ENCODE measurements around the gene ATP8A2.

ATP8A2 gene

DNA sequence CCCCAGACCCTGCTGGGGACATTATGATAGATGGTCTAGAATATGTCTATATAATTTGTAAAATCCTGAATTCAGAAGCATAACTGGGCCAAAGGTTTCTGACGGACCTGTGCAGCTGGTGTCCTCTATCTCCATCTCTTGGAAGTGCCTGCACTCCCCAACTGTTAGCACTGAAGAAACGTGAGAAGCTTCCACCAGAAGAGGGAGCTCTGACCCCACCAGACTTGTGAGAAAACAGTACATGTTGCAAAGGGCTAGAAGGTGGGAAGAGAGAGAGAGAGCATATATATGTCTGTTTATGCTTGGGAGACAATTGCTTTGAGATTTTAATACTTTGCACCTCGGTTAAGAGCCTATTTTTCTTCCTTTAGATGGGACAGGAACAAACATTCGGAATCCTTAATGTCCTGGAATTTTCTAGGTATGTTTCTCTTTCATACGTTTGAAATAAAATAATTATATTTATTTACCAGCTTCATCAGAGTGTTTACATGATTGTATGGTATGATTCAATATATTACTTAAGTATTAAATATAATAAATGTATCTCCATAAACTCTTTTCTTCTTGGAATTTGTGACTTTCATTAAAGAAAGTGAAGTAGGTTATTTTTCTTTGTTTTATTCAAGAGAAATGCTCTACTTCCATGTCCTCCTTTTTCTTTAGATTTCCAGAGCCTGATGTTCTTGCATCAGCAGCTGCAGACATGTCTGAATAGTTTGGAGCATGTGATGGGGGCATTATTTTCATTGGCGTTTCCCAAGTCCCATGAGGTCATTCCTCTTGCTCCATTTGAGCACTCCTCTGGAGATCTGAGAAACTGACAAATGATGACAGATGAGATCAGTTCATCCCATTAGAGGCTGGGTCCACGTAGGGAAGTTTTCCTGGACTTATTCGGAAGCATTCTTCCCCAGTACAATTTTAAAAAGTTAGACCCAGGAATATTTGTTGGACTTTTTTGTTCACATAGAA is 202.9 kb downstream of the ATP8A2 start:
- H3K4me1 ChIP-seq (ENCODE audit: insufficient read depth, low read length), result no peaks in the 10 kb centered on the region
- H3K9ac ChIP-seq (ENCODE audit: low read depth, low read length), result no peak overlapping the region
- H3K36me3 ChIP-seq (ENCODE audit: insufficient read depth, low read length), result no peaks in the 10 kb centered on the region; the same call in 1 of the 2 replicates
- H3K9me3 ChIP-seq (ENCODE audit: control insufficient read depth, insufficient read depth, low read length), result no peaks in the 10 kb centered on the region

- Histone ChIP-seq H3K9me3 (ENCODE audit: control insufficient read depth, insufficient read depth, low read length) (no peaks in the 10 kb centered on the region), H3K4me1 (ENCODE audit: insufficient read depth, low read length) (no peaks in the 10 kb centered on the region), H3K36me3 (ENCODE audit: insufficient read depth, low read length) (no peaks in the 10 kb centered on the region; the same call in 1 of the 2 replicates), H3K9ac (ENCODE audit: low read depth, low read length) (no peak overlapping the region)
Observed at GRCh38 chr13:25575562-25575961, 203.8 kb downstream of the ATP8A2 start.

GRCh38 chr13:25578526-25578925 is 206.8 kb downstream of the ATP8A2 start:
- Histone ChIP-seq H3K9ac (ENCODE audit: low read depth, low read length) (no peak overlapping the region), H3K9me3 (ENCODE audit: control insufficient read depth, insufficient read depth, low read length) (no peaks in the 10 kb centered on the region), H3K4me1 (ENCODE audit: insufficient read depth, low read length) (no peaks in the 10 kb centered on the region), H3K36me3 (ENCODE audit: insufficient read depth, low read length) (no peaks in the 10 kb centered on the region; the same call in 1 of the 2 replicates)

GRCh38 chr13:25579221-25579620 is 207.4 kb downstream of the ATP8A2 start:
- no peak overlapping the region for H3K9ac ChIP-seq (ENCODE audit: low read depth, low read length)
- no peaks in the 10 kb centered on the region for H3K9me3 ChIP-seq (ENCODE audit: control insufficient read depth, insufficient read depth, low read length)
- H3K36me3 ChIP-seq (ENCODE audit: insufficient read depth, low read length), result no peaks in the 10 kb centered on the region; the same call in 1 of the 2 replicates
- H3K4me1 ChIP-seq (ENCODE audit: insufficient read depth, low read length), result no peaks in the 10 kb centered on the region

GRCh38 chr13:25581351-25581750 is 209.6 kb downstream of the ATP8A2 start:
- H3K9ac ChIP-seq (ENCODE audit: low read depth, low read length), result no peak overlapping the region
- H3K9me3 ChIP-seq (ENCODE audit: control insufficient read depth, insufficient read depth, low read length), result no peaks in the 10 kb centered on the region
- H3K36me3 ChIP-seq (ENCODE audit: insufficient read depth, low read length), result no peaks in the 10 kb centered on the region
- no peaks in the 10 kb centered on the region for H3K4me1 ChIP-seq (ENCODE audit: insufficient read depth, low read length)

DNA sequence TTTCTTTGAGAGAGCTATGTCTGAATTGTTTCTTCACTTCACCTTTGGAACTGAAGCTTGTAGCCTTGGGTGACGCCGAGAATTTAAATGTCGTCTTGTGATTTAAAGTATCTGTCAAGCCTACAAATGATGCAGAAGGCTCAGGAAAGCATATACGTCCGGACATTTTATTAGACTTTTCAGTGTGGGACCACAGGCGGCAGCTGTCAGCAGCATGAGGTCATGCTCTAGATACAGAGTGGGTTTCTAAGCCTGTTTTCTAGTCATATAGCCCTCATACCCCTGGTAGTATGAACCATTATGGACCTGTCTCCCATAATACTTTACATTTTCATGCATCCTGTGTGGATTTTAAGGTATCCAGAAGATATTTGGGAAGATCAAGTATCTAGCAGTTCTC is 212.3 kb downstream of the ATP8A2 start:
- H3K9ac ChIP-seq (ENCODE audit: low read depth, low read length), result no peak overlapping the region
- no peaks in the 10 kb centered on the region for H3K9me3 ChIP-seq (ENCODE audit: control insufficient read depth, insufficient read depth, low read length)
- no peaks in the 10 kb centered on the region for H3K36me3 ChIP-seq (ENCODE audit: insufficient read depth, low read length)
- H3K4me1 ChIP-seq (ENCODE audit: insufficient read depth, low read length), result peaks cover 8% of the 10 kb centered on the region; the same call in 1 of the 2 replicates

- Histone ChIP-seq H3K36me3 (ENCODE audit: insufficient read depth, low read length) (no peaks in the 10 kb centered on the region), H3K9ac (ENCODE audit: low read depth, low read length) (no peak overlapping the region), H3K9me3 (ENCODE audit: control insufficient read depth, insufficient read depth, low read length) (no peaks in the 10 kb centered on the region), H3K4me1 (ENCODE audit: insufficient read depth, low read length) (peaks cover 8% of the 10 kb centered on the region; the same call in 1 of the 2 replicates)
Observed at GRCh38 chr13:25585000-25585399, 213.2 kb downstream of the ATP8A2 start.

- peaks cover 8% of the 10 kb centered on the region; the same call in 1 of the 2 replicates for H3K4me1 ChIP-seq (ENCODE audit: insufficient read depth, low read length)
- H3K9ac ChIP-seq (ENCODE audit: low read depth, low read length), result no peak overlapping the region
- H3K9me3 ChIP-seq (ENCODE audit: control insufficient read depth, insufficient read depth, low read length), result no peaks in the 10 kb centered on the region
- no peaks in the 10 kb centered on the region for H3K36me3 ChIP-seq (ENCODE audit: insufficient read depth, low read length)
Observed at GRCh38 chr13:25587326-25587980, 215.7 kb downstream of the ATP8A2 start.

DNA sequence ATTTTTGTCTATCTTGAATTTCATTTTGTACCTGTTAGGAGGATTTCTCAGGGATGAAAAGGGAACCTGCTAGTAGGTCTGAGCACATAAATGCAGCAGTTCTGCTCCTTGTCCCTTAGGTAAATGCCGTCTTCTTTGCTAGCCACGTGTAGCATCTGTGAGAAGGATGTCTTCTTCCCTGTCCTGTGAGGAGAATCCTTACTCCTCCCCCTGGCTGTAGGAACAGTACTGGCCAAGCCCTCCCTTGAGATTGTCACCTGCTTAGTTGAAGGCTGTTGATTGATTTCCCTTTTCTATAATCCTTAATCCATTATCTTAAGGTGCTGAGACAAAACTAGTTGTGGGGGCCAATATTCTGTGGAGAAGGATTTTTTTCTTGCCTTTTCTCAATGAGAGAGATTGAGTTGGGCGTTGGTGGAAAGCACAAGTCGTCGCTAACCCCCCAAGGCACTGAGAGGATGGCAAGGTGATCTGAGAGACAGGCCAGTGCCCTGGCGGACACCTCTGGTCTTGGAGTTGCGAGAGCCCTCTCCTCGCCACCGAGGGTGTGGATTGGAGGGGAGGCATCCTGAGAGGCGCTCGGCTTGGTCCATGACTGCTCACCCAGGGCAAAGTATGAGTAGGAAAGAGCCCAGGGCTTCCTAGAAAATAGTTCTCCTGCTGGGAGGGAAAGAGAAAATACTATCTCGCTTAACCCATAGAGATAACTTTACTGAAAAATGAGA is 216.7 kb downstream of the ATP8A2 start:
- Histone ChIP-seq H3K4me1 (ENCODE audit: insufficient read depth, low read length) (peaks cover 8% of the 10 kb centered on the region; the same call in 1 of the 2 replicates), H3K9me3 (ENCODE audit: control insufficient read depth, insufficient read depth, low read length) (no peaks in the 10 kb centered on the region), H3K9ac (ENCODE audit: low read depth, low read length) (no peak overlapping the region), H3K36me3 (ENCODE audit: insufficient read depth, low read length) (no peaks in the 10 kb centered on the region)

- Histone ChIP-seq H3K4me1 (ENCODE audit: insufficient read depth, low read length) (no peaks in the 10 kb centered on the region), H3K36me3 (ENCODE audit: insufficient read depth, low read length) (no peaks in the 10 kb centered on the region), H3K9me3 (ENCODE audit: control insufficient read depth, insufficient read depth, low read length) (no peaks in the 10 kb centered on the region), H3K9ac (ENCODE audit: low read depth, low read length) (no peak overlapping the region)
Observed at GRCh38 chr13:25598421-25598820, 226.6 kb downstream of the ATP8A2 start.

GRCh38 chr13:25602176-25602575 is 230.4 kb downstream of the ATP8A2 start:
- Histone ChIP-seq H3K9me3 (ENCODE audit: control insufficient read depth, insufficient read depth, low read length) (no peaks in the 10 kb centered on the region), H3K36me3 (ENCODE audit: insufficient read depth, low read length) (no peaks in the 10 kb centered on the region), H3K4me1 (ENCODE audit: insufficient read depth, low read length) (no peaks in the 10 kb centered on the region), H3K9ac (ENCODE audit: low read depth, low read length) (no peak overlapping the region)

GRCh38 chr13:25604106-25604505 is 232.3 kb downstream of the ATP8A2 start:
- no peaks in the 10 kb centered on the region for H3K4me1 ChIP-seq (ENCODE audit: insufficient read depth, low read length)
- no peak overlapping the region for H3K9ac ChIP-seq (ENCODE audit: low read depth, low read length)
- H3K9me3 ChIP-seq (ENCODE audit: control insufficient read depth, insufficient read depth, low read length), result no peaks in the 10 kb centered on the region
- no peaks in the 10 kb centered on the region for H3K36me3 ChIP-seq (ENCODE audit: insufficient read depth, low read length)

DNA sequence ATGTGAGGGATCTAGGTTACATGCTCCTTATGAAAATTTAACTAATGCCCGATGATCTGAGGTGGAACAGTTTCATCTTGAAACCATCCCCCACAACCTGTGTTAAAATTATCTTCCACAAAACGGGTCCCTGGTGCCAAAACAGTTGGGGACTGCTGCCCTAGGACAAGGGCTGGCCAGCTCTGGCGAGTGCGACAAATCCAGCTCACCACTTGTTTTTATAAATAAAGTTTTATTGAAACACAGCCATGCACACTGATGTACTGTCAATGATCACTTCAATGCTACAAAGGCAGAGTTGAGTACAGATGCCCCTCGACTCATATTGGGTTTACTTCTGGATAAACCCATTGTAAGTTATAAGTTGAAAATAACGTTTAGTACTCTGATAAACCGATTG is 235.3 kb downstream of the ATP8A2 start:
- no peaks in the 10 kb centered on the region for H3K36me3 ChIP-seq (ENCODE audit: insufficient read depth, low read length)
- no peaks in the 10 kb centered on the region for H3K9me3 ChIP-seq (ENCODE audit: control insufficient read depth, insufficient read depth, low read length)
- no peak overlapping the region for H3K9ac ChIP-seq (ENCODE audit: low read depth, low read length)
- no peaks in the 10 kb centered on the region for H3K4me1 ChIP-seq (ENCODE audit: insufficient read depth, low read length)

DNA sequence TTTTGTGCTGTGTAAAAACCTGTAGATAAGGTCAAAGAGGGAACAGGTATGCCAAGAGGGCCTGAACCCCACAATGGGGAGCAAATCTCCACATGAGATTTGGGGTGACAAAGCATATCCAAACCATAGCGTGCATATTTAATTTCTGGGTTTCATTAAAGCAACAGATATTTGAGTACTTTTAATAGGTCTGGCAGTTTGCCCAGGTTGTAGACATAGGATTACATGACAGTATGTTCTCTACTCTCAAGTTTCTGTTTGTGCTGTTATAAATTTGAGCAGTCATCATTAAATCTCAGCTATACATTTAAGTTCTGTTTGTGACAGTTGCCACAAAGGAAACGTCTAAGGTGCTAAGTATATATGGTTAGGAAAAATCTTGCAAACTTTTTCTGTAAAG is 236.4 kb downstream of the ATP8A2 start:
- Histone ChIP-seq H3K4me1 (ENCODE audit: insufficient read depth, low read length) (no peaks in the 10 kb centered on the region), H3K36me3 (ENCODE audit: insufficient read depth, low read length) (no peaks in the 10 kb centered on the region), H3K9me3 (ENCODE audit: control insufficient read depth, insufficient read depth, low read length) (no peaks in the 10 kb centered on the region), H3K9ac (ENCODE audit: low read depth, low read length) (no peak overlapping the region)
